H1 (cell line): ENCODE data around the gene SLC35F1.

Experiments used
- ATF3 ChIP-seq: IDR thresholded peaks from 2 replicates; pipeline ENCODE4 v1.6.1; 2011; ENCODE audit warnings: low read depth, mild to moderate bottlenecking, low read length; ENCODE audit not compliant: insufficient read depth
- CTCF ChIP-seq, 3 experiments: IDR thresholded peaks; 1 replicate in 2 of 3; 2 replicates in 1 of 3; pipeline versions ENCODE4 v1.5.1 to v1.6.1; 2011; ENCODE audit warnings: low read length in 3 of 3, mild to moderate bottlenecking in 3 of 3, inconsistent platforms in 2 of 3, low read depth in 1 of 3, moderate library complexity in 1 of 3; ENCODE audit not compliant: insufficient read depth in 1 of 3; ENCODE audit errors: control extremely low read depth in 1 of 3
- POLR2A ChIP-seq, 2 experiments: IDR thresholded peaks; 1 replicate in 1 of 2; 2 replicates in 1 of 2; pipeline ENCODE4 v1.6.1; 2011; ENCODE audit warnings: low read depth in 2 of 2, low read length in 2 of 2, mild to moderate bottlenecking in 2 of 2; ENCODE audit errors: control extremely low read depth in 1 of 2

- TF ChIP-seq ATF3 (no peak), CTCF (IDR thresholded peaks at IDR 0.05; ENCODE audit: control extremely low read depth in 1 of 3, insufficient read depth in 1 of 3, low read depth in 1 of 3, low read length in 3 of 3) (no peak), POLR2A (IDR thresholded peaks at IDR 0.05; ENCODE audit: control extremely low read depth in 1 of 2, low read depth in 2 of 2, low read length in 2 of 2) (no peak)
Measured at GRCh38 chr6:118252474-118252873, 345.4 kb downstream of the SLC35F1 start.
